Caki2 (cell line): ENCODE data around the gene PPP1R12A. TPM values are rescaled to one million over a fixed set of nuclear protein-coding genes. Genes with fewer than 3 reads are reported as not detected.

Experiments
- DNase-seq: peaks from one replicate; pipeline ENCODE4 v3.0.0-alpha.2; 2015; ENCODE audit warnings: low read depth
- in situ Hi-C: cut with HindIII; loops from 2 replicates; pipeline ENCODE4 v1.10.0; 2016; ENCODE audit warnings: low sequenced_read_pairs, low pct_unique_long_range_greater_than_20kb, mixed read lengths
- total RNA-seq: library from RNA; depleted of rRNA; stranded (reverse); fragments of >200 nt; shearing (Covaris generic); gene quantifications from 2 replicates; pipeline ENCODE4 v1.2.3, GENCODE V29; 2014; ENCODE audit warnings: low replicate concordance

PPP1R12A gene
- total RNA-seq, 1 experiment from 2014 or later: 67.8 TPM

GRCh38 chr12:79870916-79871315 is 64.0 kb downstream of the PPP1R12A start:
- DNase-seq: no peak
- in situ Hi-C loops: no loop called here

- in situ Hi-C loops: no loop called here
- DNase-seq: no peak
These were observed 75.3 kb downstream of the PPP1R12A start for GRCh38 chr12:79859646-79860045.

- in situ Hi-C loops: no loop called here
These were observed 76.4 kb downstream of the PPP1R12A start for GRCh38 chr12:79858518-79858917.

GRCh38 chr12:79857675-79858074 is 77.2 kb downstream of the PPP1R12A start:
- DNase-seq: no peak
- in situ Hi-C loops: no loop called here

More at GRCh38 chr12:79858518-79858917, 76.4 kb downstream of the PPP1R12A start:
- no peak for DNase-seq

GRCh38 chr12:79850610-79851299 is 84.1 kb downstream of the PPP1R12A start:
- in situ Hi-C loops: no loop called here
- DNase-seq: no peak

- in situ Hi-C loops: no loop called here
- no peak for DNase-seq
These were observed 86.6 kb downstream of the PPP1R12A start for GRCh38 chr12:79848339-79848738.

- in situ Hi-C loops: no loop called here
- no peak for DNase-seq
These were observed 87.5 kb downstream of the PPP1R12A start for GRCh38 chr12:79847417-79847816.

- in situ Hi-C loops: no loop called here
- peak; percentile 78 for DNase-seq
These were observed 90.2 kb downstream of the PPP1R12A start for GRCh38 chr12:79844693-79845092.

- DNase-seq: no peak
- in situ Hi-C loops: no loop called here
These were observed 90.9 kb downstream of the PPP1R12A start for GRCh38 chr12:79843978-79844377.

GRCh38 chr12:79842630-79843029 is 92.3 kb downstream of the PPP1R12A start:
- no peak for DNase-seq
- in situ Hi-C loops: no loop called here

GRCh38 chr12:79841878-79842265 is 93.0 kb downstream of the PPP1R12A start:
- in situ Hi-C loops: no loop called here
- DNase-seq: no peak

GRCh38 chr12:79841248-79841877 is 93.5 kb downstream of the PPP1R12A start:
- no peak for DNase-seq
- in situ Hi-C loops: no loop called here

GRCh38 chr12:79838359-79838758 is 96.5 kb downstream of the PPP1R12A start:
- in situ Hi-C loops: no loop called here
- no peak for DNase-seq

GRCh38 chr12:79837575-79837974 is 97.3 kb downstream of the PPP1R12A start:
- in situ Hi-C loops: no loop called here
- no peak for DNase-seq

GRCh38 chr12:79835377-79835843 is 99.5 kb downstream of the PPP1R12A start:
- in situ Hi-C loops: no loop called here
- DNase-seq: no peak

- DNase-seq: no peak
- in situ Hi-C loops: no loop called here
These were observed 100.1 kb downstream of the PPP1R12A start for GRCh38 chr12:79834712-79835376.

GRCh38 chr12:79830440-79830839 is 104.5 kb downstream of the PPP1R12A start:
- in situ Hi-C loops: no loop called here
- DNase-seq: no peak

GRCh38 chr12:79828924-79829323 is 106.0 kb downstream of the PPP1R12A start:
- DNase-seq: no peak
- in situ Hi-C loops: no loop called here

- in situ Hi-C loops: no loop called here
- DNase-seq: no peak
These were observed 107.4 kb downstream of the PPP1R12A start for GRCh38 chr12:79827484-79827883.
